Liver (tissue), 9 donors: ENCODE measurements around the gene GNAO1. TPM values are rescaled to one million over a fixed set of nuclear protein-coding genes. Genes with fewer than 3 reads are reported as not detected.

Experiments
- DNase-seq: peaks from one replicate; pipeline ENCODE4 v3.0.0-alpha.2; 2017; ENCODE audit warnings: low spot score
- H3K27ac ChIP-seq, 2 donors: one replicate each; pipeline ENCODE4 v1.7.0; 2013; ENCODE audit warnings: inconsistent platforms in 2 of 2, low read length in 2 of 2, control low read depth in 1 of 2, low read depth in 1 of 2, mild to moderate bottlenecking in 1 of 2
- H3K27me3 ChIP-seq, 4 donors: one replicate each; pipeline versions ENCODE4 v1.6.1 to v1.7.0; 2013; ENCODE audit warnings: low read length in 3 of 4, inconsistent platforms in 1 of 4, mild to moderate bottlenecking in 1 of 4, moderate library complexity in 1 of 4; ENCODE audit not compliant: control insufficient read depth in 4 of 4, insufficient read depth in 4 of 4
- H3K36me3 ChIP-seq, 4 donors: one replicate each; pipeline versions ENCODE4 v1.6.1 to v1.7.0; 2013; ENCODE audit warnings: low read length in 3 of 4, mild to moderate bottlenecking in 3 of 4, low read depth in 1 of 4, moderate library complexity in 1 of 4; ENCODE audit not compliant: control insufficient read depth in 4 of 4, insufficient read depth in 3 of 4
- H3K4me1 ChIP-seq, 4 donors: one replicate each; pipeline versions ENCODE4 v1.6.1 to v1.7.0; 2013; ENCODE audit warnings: low read length in 3 of 4, mild to moderate bottlenecking in 3 of 4, moderate library complexity in 1 of 4; ENCODE audit not compliant: control insufficient read depth in 4 of 4, insufficient read depth in 4 of 4
- H3K4me3 ChIP-seq, 3 donors: one replicate each; pipeline versions ENCODE4 v1.6.1 to v1.7.0; 2013; ENCODE audit warnings: low read length in 3 of 3, control low read depth in 1 of 3, low read depth in 1 of 3, mild to moderate bottlenecking in 1 of 3
- H3K9ac ChIP-seq, 2 donors: one replicate each; pipeline ENCODE4 v1.7.0; 2013; ENCODE audit warnings: low read length in 2 of 2, mild to moderate bottlenecking in 2 of 2, moderate library complexity in 2 of 2, control low read depth in 1 of 2, low read depth in 1 of 2
- H3K9me3 ChIP-seq, 4 donors: one replicate each; pipeline versions ENCODE4 v1.6.1 to v1.7.0; 2013; ENCODE audit warnings: low read length in 3 of 4; ENCODE audit not compliant: control insufficient read depth in 4 of 4
- EGR1 ChIP-seq, 2 donors: IDR thresholded peaks; 2 replicates each; pipeline ENCODE4 v1.6.1; 2016 to 2018; ENCODE audit warnings: antibody characterized with exemption in 2 of 2, low read depth in 2 of 2
- FOXA1 ChIP-seq: IDR thresholded peaks from 2 replicates; pipeline ENCODE4 v1.6.1; 2016; ENCODE audit warnings: antibody characterized with exemption
- FOXA2 ChIP-seq: IDR thresholded peaks from 2 replicates; pipeline ENCODE4 v1.6.1; 2016; ENCODE audit warnings: antibody characterized with exemption
- GABPA ChIP-seq, 2 donors: IDR thresholded peaks in 1 of 2; conservative IDR thresholded peaks in 1 of 2; 2 replicates each; pipeline ENCODE4 v1.6.1; 2016; ENCODE audit warnings: antibody characterized with exemption in 2 of 2, mild to moderate bottlenecking in 1 of 2, moderate library complexity in 1 of 2
- HNF4A ChIP-seq, 2 donors: conservative IDR thresholded peaks; 2 replicates each; pipeline ENCODE4 v1.6.1; 2016; ENCODE audit warnings: antibody characterized with exemption in 2 of 2, mild to moderate bottlenecking in 2 of 2
- HNF4G ChIP-seq: IDR thresholded peaks from 2 replicates; pipeline ENCODE4 v1.6.1; 2016; ENCODE audit warnings: antibody characterized with exemption
- JUND ChIP-seq, 2 donors: IDR thresholded peaks; 2 replicates each; pipeline ENCODE4 v1.6.1; 2016; ENCODE audit warnings: antibody characterized with exemption in 2 of 2
- NR2F2 ChIP-seq: IDR thresholded peaks from 2 replicates; pipeline ENCODE4 v1.6.1; 2016; ENCODE audit warnings: antibody characterized with exemption
- RAD21 ChIP-seq, 2 donors: IDR thresholded peaks; 2 replicates each; pipeline ENCODE4 v1.6.1; 2016; ENCODE audit warnings: antibody characterized with exemption in 2 of 2, mild to moderate bottlenecking in 2 of 2
- RXRA ChIP-seq, 2 donors: IDR thresholded peaks; 2 replicates each; pipeline ENCODE4 v1.6.1; 2017 to 2018; ENCODE audit warnings: antibody characterized with exemption in 2 of 2, mild to moderate bottlenecking in 1 of 2
- SP1 ChIP-seq: IDR thresholded peaks from 2 replicates; pipeline ENCODE4 v1.6.1; 2018; ENCODE audit warnings: antibody characterized with exemption, mild to moderate bottlenecking
- TAF1 ChIP-seq: conservative IDR thresholded peaks from 2 replicates; pipeline ENCODE4 v1.6.1; 2016; ENCODE audit warnings: antibody characterized with exemption, mild to moderate bottlenecking
- YY1 ChIP-seq: IDR thresholded peaks from 2 replicates; pipeline ENCODE4 v1.6.1; 2016; ENCODE audit warnings: antibody characterized with exemption, mild to moderate bottlenecking
- WGBS: extraction: QIAGEN DNeasy Blood & Tissue Kit; methylation state at CpG from one replicate; pipeline ENCODE4 v1.1.7; 2013; 5-methylcytosine and 5-hydroxymethylcytosine counted together
- polyA plus RNA-seq, 2 donors: library from polyadenylated mRNA; stranded (reverse) in 1 of 2; unstranded in 1 of 2; fragments of 200-250 nt in 1 of 2; fragments of >200 nt in 1 of 2; fragmentation: Nextera tagmentation in 1 of 2; extraction: Ambion mirVana in 1 of 2; gene quantifications; one replicate each; pipeline versions ENCODE4 v1.2.1 to v1.2.3, GENCODE V29; 2013 to 2015
- total RNA-seq, 2 donors: library from RNA; depleted of rRNA; stranded (reverse); fragments of >200 nt; gene quantifications; one replicate each; pipeline ENCODE4 v1.2.3, GENCODE V29; 2014
- TF ChIP-seq, protein P1 (sequence below): IDR thresholded peaks from 2 replicates; pipeline ENCODE4 v1.6.1; 2016; ENCODE audit warnings: antibody characterized with exemption
- TF ChIP-seq, protein P2 (sequence below): fragments of 150-350 bp; IDR thresholded peaks from 2 replicates; pipeline ENCODE4 v1.5.1; 2017; ENCODE audit warnings: improper control_type of control experiment, low read depth, low read length; ENCODE audit not compliant: missing input control
- TF ChIP-seq, protein P3 (sequence below): IDR thresholded peaks from 2 replicates; pipeline ENCODE4 v1.6.1; 2016; ENCODE audit warnings: antibody characterized with exemption
- TF ChIP-seq, protein P4 (sequence below): IDR thresholded peaks from 2 replicates; pipeline ENCODE4 v1.6.1; 2016; ENCODE audit warnings: antibody characterized with exemption, mild to moderate bottlenecking
- TF ChIP-seq, protein P5 (sequence below): IDR thresholded peaks from 2 replicates; pipeline ENCODE4 v1.6.1; 2016; ENCODE audit warnings: antibody characterized with exemption
- donor health status: healthy.
- donor health status: healthy.
- donor health status: healthy.
- donor health status: healthy.
- donor health status: healthy.

Gene GNAO1
- total and polyA plus RNA-seq, 4 donors = 0.61 to 15.1 (median 7.0) TPM

DNA sequence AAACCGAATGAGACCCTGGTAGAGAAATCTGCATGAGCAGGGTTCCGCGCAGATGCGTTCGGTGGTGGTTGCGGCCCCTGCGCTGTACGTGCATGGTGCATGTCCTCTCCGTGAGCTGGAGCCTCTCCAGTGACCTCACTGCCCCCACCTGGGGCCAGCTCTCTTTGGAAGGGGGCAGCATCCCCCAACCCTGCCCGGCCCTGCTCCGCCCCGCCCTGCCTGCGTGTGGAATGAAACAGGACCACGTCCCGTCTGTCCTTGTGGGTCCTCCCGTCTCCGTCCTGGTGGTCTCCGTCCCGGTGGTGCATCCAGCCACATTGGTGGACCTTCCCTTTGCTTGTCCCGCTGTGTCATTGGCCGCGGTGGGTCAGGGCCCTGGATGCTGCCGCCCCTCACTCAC is 149.1 kb downstream of the GNAO1 start:
- TF ChIP-seq, protein P1, sequence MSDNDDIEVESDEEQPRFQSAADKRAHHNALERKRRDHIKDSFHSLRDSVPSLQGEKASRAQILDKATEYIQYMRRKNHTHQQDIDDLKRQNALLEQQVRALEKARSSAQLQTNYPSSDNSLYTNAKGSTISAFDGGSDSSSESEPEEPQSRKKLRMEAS = no peak
- no peak for TF ChIP-seq YY1
- no peak for TF ChIP-seq FOXA1
- TF ChIP-seq GABPA (IDR thresholded peaks at IDR 0.05 in 1 of 2, conservative IDR thresholded peaks at IDR 0.05 in 1 of 2) = no peak
- no peak for TF ChIP-seq SP1
- TF ChIP-seq RAD21 (IDR thresholded peaks at IDR 0.05) = no peak
- TF ChIP-seq, protein P2, sequence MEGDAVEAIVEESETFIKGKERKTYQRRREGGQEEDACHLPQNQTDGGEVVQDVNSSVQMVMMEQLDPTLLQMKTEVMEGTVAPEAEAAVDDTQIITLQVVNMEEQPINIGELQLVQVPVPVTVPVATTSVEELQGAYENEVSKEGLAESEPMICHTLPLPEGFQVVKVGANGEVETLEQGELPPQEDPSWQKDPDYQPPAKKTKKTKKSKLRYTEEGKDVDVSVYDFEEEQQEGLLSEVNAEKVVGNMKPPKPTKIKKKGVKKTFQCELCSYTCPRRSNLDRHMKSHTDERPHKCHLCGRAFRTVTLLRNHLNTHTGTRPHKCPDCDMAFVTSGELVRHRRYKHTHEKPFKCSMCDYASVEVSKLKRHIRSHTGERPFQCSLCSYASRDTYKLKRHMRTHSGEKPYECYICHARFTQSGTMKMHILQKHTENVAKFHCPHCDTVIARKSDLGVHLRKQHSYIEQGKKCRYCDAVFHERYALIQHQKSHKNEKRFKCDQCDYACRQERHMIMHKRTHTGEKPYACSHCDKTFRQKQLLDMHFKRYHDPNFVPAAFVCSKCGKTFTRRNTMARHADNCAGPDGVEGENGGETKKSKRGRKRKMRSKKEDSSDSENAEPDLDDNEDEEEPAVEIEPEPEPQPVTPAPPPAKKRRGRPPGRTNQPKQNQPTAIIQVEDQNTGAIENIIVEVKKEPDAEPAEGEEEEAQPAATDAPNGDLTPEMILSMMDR = no peak
- TF ChIP-seq HNF4G = no peak
- TF ChIP-seq NR2F2 = no peak
- Histone ChIP-seq H3K9ac (no peak overlapping the region), H3K4me1 (peaks cover 0 to 25% (median 18%) of the 10 kb centered on the region in 4 donors), H3K4me3 (no peak overlapping the region), H3K27ac (no peak overlapping the region), H3K27me3 (no peaks in the 10 kb centered on the region), H3K36me3 (peaks cover 0 to 64% (median 15%) of the 10 kb centered on the region in 4 donors), H3K9me3 (no peaks in the 10 kb centered on the region)
- no peak for DNase-seq
- 96% methylated on average over 23 of the region's 23 CpGs for WGBS

DNA sequence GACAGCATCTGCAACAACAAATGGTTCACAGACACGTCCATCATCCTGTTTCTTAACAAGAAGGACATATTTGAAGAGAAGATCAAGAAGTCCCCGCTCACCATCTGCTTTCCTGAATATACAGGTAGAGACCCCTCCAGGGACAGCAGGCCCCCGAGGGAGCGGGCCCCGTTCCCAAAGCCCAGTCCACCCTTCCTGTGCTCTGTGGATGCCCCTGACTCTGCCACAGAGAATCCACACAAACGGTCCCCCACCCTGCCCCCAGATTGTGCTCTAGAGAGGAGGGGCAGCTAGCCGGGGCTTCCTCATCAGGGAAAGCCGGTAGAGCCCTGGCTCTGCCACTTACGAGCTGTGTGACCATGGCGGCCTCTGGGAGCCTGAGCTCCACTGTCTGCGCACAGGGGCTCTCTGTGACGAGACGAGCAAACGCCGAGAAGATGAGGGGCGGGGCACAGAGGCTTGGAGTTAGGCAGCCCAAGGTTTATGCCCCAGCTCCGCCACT is 149.6 kb downstream of the GNAO1 start:
- 90% methylated on average over 17 of the region's 17 CpGs for WGBS
- TF ChIP-seq EGR1 (IDR thresholded peaks at IDR 0.05; ENCODE audit: low read depth in 2 of 2) = no peak
- TF ChIP-seq, protein P3, sequence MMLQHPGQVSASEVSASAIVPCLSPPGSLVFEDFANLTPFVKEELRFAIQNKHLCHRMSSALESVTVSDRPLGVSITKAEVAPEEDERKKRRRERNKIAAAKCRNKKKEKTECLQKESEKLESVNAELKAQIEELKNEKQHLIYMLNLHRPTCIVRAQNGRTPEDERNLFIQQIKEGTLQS = no peak
- TF ChIP-seq HNF4A (conservative IDR thresholded peaks at IDR 0.05) = no peak
- TF ChIP-seq RXRA (IDR thresholded peaks at IDR 0.05) = no peak
- TF ChIP-seq, protein P1 = no peak
- no peak for TF ChIP-seq NR2F2
- TF ChIP-seq FOXA1 = no peak
- no peak for TF ChIP-seq RAD21 (IDR thresholded peaks at IDR 0.05)
- no peak for TF ChIP-seq FOXA2
- TF ChIP-seq, protein P4, sequence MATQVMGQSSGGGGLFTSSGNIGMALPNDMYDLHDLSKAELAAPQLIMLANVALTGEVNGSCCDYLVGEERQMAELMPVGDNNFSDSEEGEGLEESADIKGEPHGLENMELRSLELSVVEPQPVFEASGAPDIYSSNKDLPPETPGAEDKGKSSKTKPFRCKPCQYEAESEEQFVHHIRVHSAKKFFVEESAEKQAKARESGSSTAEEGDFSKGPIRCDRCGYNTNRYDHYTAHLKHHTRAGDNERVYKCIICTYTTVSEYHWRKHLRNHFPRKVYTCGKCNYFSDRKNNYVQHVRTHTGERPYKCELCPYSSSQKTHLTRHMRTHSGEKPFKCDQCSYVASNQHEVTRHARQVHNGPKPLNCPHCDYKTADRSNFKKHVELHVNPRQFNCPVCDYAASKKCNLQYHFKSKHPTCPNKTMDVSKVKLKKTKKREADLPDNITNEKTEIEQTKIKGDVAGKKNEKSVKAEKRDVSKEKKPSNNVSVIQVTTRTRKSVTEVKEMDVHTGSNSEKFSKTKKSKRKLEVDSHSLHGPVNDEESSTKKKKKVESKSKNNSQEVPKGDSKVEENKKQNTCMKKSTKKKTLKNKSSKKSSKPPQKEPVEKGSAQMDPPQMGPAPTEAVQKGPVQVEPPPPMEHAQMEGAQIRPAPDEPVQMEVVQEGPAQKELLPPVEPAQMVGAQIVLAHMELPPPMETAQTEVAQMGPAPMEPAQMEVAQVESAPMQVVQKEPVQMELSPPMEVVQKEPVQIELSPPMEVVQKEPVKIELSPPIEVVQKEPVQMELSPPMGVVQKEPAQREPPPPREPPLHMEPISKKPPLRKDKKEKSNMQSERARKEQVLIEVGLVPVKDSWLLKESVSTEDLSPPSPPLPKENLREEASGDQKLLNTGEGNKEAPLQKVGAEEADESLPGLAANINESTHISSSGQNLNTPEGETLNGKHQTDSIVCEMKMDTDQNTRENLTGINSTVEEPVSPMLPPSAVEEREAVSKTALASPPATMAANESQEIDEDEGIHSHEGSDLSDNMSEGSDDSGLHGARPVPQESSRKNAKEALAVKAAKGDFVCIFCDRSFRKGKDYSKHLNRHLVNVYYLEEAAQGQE = no peak
- no peak for TF ChIP-seq HNF4G
- TF ChIP-seq, protein P5, sequence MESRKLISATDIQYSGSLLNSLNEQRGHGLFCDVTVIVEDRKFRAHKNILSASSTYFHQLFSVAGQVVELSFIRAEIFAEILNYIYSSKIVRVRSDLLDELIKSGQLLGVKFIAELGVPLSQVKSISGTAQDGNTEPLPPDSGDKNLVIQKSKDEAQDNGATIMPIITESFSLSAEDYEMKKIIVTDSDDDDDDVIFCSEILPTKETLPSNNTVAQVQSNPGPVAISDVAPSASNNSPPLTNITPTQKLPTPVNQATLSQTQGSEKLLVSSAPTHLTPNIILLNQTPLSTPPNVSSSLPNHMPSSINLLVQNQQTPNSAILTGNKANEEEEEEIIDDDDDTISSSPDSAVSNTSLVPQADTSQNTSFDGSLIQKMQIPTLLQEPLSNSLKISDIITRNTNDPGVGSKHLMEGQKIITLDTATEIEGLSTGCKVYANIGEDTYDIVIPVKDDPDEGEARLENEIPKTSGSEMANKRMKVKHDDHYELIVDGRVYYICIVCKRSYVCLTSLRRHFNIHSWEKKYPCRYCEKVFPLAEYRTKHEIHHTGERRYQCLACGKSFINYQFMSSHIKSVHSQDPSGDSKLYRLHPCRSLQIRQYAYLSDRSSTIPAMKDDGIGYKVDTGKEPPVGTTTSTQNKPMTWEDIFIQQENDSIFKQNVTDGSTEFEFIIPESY = no peak
- TF ChIP-seq SP1 = no peak
- TF ChIP-seq YY1 = no peak
- TF ChIP-seq TAF1 = no peak
- no peak for TF ChIP-seq GABPA (IDR thresholded peaks at IDR 0.05 in 1 of 2, conservative IDR thresholded peaks at IDR 0.05 in 1 of 2)
- TF ChIP-seq JUND (IDR thresholded peaks at IDR 0.05) = no peak
- TF ChIP-seq, protein P2 = no peak
- peaks cover 4 to 26% (median 21%) of the 10 kb centered on the region in 4 donors for H3K4me1 ChIP-seq
- H3K27me3 ChIP-seq = no peaks in the 10 kb centered on the region
- H3K4me3 ChIP-seq = no peak overlapping the region
- H3K36me3 ChIP-seq = peaks cover 0 to 64% (median 15%) of the 10 kb centered on the region in 4 donors
- no peak overlapping the region for H3K9ac ChIP-seq
- H3K9me3 ChIP-seq = no peaks in the 10 kb centered on the region
- no peak for DNase-seq
- no peak overlapping the region for H3K27ac ChIP-seq
